Activated CD4-positive, alpha-beta T cell treated with anti-CD3 and anti-CD28 coated beads, Interleukin-10, Interleukin-2, amounts not matched to agents 100 ng/mL and 50 ng/mL, durations not matched to agents 16 hours and 8 hours (primary cell): ENCODE results near the gene ZNF212.
"Not testable (repeated sequence)": the region's sequence is repeated elsewhere in the genome, so short reads cannot be mapped to it uniquely, and the experiment has no call there.

ENCODE experiments used
- DNase-seq: peaks from one replicate; pipeline ENCODE4 v3.0.0-alpha.2; 2020

Gene ZNF212

GRCh38 chr7:149255174-149255573 lies 15.7 kb downstream of the ZNF212 start:
- no peak for DNase-seq

- no peak for DNase-seq
These were observed 17.1 kb downstream of the ZNF212 start for GRCh38 chr7:149256568-149256967.

- DNase-seq, result no peak
These were observed 17.7 kb downstream of the ZNF212 start for GRCh38 chr7:149257146-149257545.

GRCh38 chr7:149261316-149261828 lies 21.9 kb downstream of the ZNF212 start:
- peak; percentile 47 for DNase-seq

- peak; percentile 88 for DNase-seq
These were observed 22.6 kb downstream of the ZNF212 start, which contains the start of gene ZNF783 for GRCh38 chr7:149261829-149262617. Gene ZNF783, plus strand, starts transcription at chr7:149262196. Its CDS starts 138 bp downstream, at chr7:149262334.

GRCh38 chr7:149266451-149266850 lies 27.0 kb downstream of the ZNF212 start:
- no peak for DNase-seq

- no peak for DNase-seq
These were observed 28.3 kb downstream of the ZNF212 start for GRCh38 chr7:149267733-149268132.

- not testable (repeated sequence) for DNase-seq
These were observed 35.0 kb downstream of the ZNF212 start for GRCh38 chr7:149274424-149274823.

GRCh38 chr7:149277871-149278270 lies 38.4 kb downstream of the ZNF212 start:
- DNase-seq, result no peak

- no peak for DNase-seq
These were observed 38.9 kb downstream of the ZNF212 start for GRCh38 chr7:149278396-149278795.

- no peak for DNase-seq
These were observed 39.8 kb downstream of the ZNF212 start for GRCh38 chr7:149279111-149279743.

- no peak for DNase-seq
These were observed 40.7 kb downstream of the ZNF212 start for GRCh38 chr7:149280151-149280550.

- no peak for DNase-seq
These were observed 41.4 kb downstream of the ZNF212 start for GRCh38 chr7:149280661-149281507.

GRCh38 chr7:149281508-149282330 lies 42.3 kb downstream of the ZNF212 start:
- DNase-seq, result no peak

GRCh38 chr7:149282331-149282655 lies 42.8 kb downstream of the ZNF212 start:
- DNase-seq, result no peak

- DNase-seq, result no peak
These were observed 43.9 kb downstream of the ZNF212 start for GRCh38 chr7:149283321-149283720.

- DNase-seq, result no peak
These were observed 44.9 kb downstream of the ZNF212 start for GRCh38 chr7:149284343-149284742.

GRCh38 chr7:149284850-149285585 lies 45.6 kb downstream of the ZNF212 start:
- peak; percentile 97 for DNase-seq

- no peak for DNase-seq
These were observed 46.2 kb downstream of the ZNF212 start for GRCh38 chr7:149285603-149286002.

- no peak for DNase-seq
These were observed 47.5 kb downstream of the ZNF212 start for GRCh38 chr7:149286811-149287400.

GRCh38 chr7:149287622-149288021 lies 48.2 kb downstream of the ZNF212 start:
- DNase-seq, result no peak
